ENCODE data around the gene NCAPD2. TPM values are rescaled to one million over a fixed set of nuclear protein-coding genes. Genes with fewer than 3 reads are reported as not detected.

NCAPD2 gene
- total RNA-seq, 1 experiment from 2014 or later = 94.7 TPM

GRCh38 chr12:6541371-6542165 lies 47.7 kb downstream of the NCAPD2 start:
- Mint-ChIP-seq H3K27ac (ENCODE audit: unreplicated experiment) (no peak overlapping the region), H3K27me3 (ENCODE audit: unreplicated experiment) (no peaks in the 10 kb centered on the region), H3K36me3 (ENCODE audit: insufficient read depth, unreplicated experiment) (peaks cover 34% of the 10 kb centered on the region), H3K9me3 (ENCODE audit: low read depth, unreplicated experiment) (no peaks in the 10 kb centered on the region), H3K4me3 (ENCODE audit: low read depth, unreplicated experiment) (no peak overlapping the region), H3K4me1 (ENCODE audit: low read depth, unreplicated experiment) (peaks cover 27% of the 10 kb centered on the region)
- CTCF ChIA-PET = interaction anchor here (0.6 to 1.3 kb wide), 3 partner anchors 9 to 274 kb away, joined by 5 to 7 read pairs (median 7); no protein-coding TSS in a partner anchor
- DNase-seq = no peak
- intact Hi-C loops (cut with micrococcal nuclease; ENCODE audit: unreplicated experiment) = no loop called here
- BruUV-seq (replicated peaks) = no TSS peak
- no peak for TF ChIP-seq CTCF (IDR thresholded peaks at IDR 0.05; ENCODE audit: unreplicated experiment)

GRCh38 chr12:6542209-6543009 lies 48.5 kb downstream of the NCAPD2 start:
- peaks cover 26% of the 10 kb centered on the region for H3K36me3 Mint-ChIP-seq (ENCODE audit: insufficient read depth, unreplicated experiment)
- H3K4me1 Mint-ChIP-seq (ENCODE audit: low read depth, unreplicated experiment) = peaks cover 27% of the 10 kb centered on the region
- peak; percentile 37 for DNase-seq
- TF ChIP-seq CTCF (IDR thresholded peaks at IDR 0.05; ENCODE audit: unreplicated experiment) = no peak
- intact Hi-C loops (cut with micrococcal nuclease; ENCODE audit: unreplicated experiment) = no loop called here
- no peaks in the 10 kb centered on the region for H3K9me3 Mint-ChIP-seq (ENCODE audit: low read depth, unreplicated experiment)
- no TSS peak for BruUV-seq (replicated peaks)
- CTCF ChIA-PET = no interaction called here
- no peaks in the 10 kb centered on the region for H3K27me3 Mint-ChIP-seq (ENCODE audit: unreplicated experiment)
- peak overlapping the region; percentile 62 for H3K27ac Mint-ChIP-seq (ENCODE audit: unreplicated experiment)
- H3K4me3 Mint-ChIP-seq (ENCODE audit: low read depth, unreplicated experiment) = no peak overlapping the region

- peaks cover 19% of the 10 kb centered on the region for H3K4me1 Mint-ChIP-seq (ENCODE audit: low read depth, unreplicated experiment)
- no peaks in the 10 kb centered on the region for H3K27me3 Mint-ChIP-seq (ENCODE audit: unreplicated experiment)
- TF ChIP-seq CTCF (IDR thresholded peaks at IDR 0.05; ENCODE audit: unreplicated experiment) = no peak
- H3K27ac Mint-ChIP-seq (ENCODE audit: unreplicated experiment) = no peak overlapping the region
- no peak for DNase-seq
- H3K36me3 Mint-ChIP-seq (ENCODE audit: insufficient read depth, unreplicated experiment) = no peaks in the 10 kb centered on the region
- intact Hi-C loops (cut with micrococcal nuclease; ENCODE audit: unreplicated experiment) = no loop called here
- CTCF ChIA-PET = interaction anchor here (0.8 kb wide), 1 partner anchor 236 kb away, joined by 5 read pairs; no protein-coding TSS in a partner anchor
- H3K9me3 Mint-ChIP-seq (ENCODE audit: low read depth, unreplicated experiment) = no peaks in the 10 kb centered on the region
- BruUV-seq (replicated peaks) = no TSS peak
- no peak overlapping the region for H3K4me3 Mint-ChIP-seq (ENCODE audit: low read depth, unreplicated experiment)
These were observed 52.1 kb downstream of the NCAPD2 start for GRCh38 chr12:6546016-6546415.

GRCh38 chr12:6547566-6547965 lies 53.7 kb downstream of the NCAPD2 start:
- H3K36me3 Mint-ChIP-seq (ENCODE audit: insufficient read depth, unreplicated experiment) = no peaks in the 10 kb centered on the region

More at GRCh38 chr12:6547566-6547965, 53.7 kb downstream of the NCAPD2 start:
- no peaks in the 10 kb centered on the region for H3K9me3 Mint-ChIP-seq (ENCODE audit: low read depth, unreplicated experiment)
- H3K27me3 Mint-ChIP-seq (ENCODE audit: unreplicated experiment) = no peaks in the 10 kb centered on the region
- intact Hi-C loops (cut with micrococcal nuclease; ENCODE audit: unreplicated experiment) = no loop called here
- DNase-seq = no peak
- H3K4me3 Mint-ChIP-seq (ENCODE audit: low read depth, unreplicated experiment) = no peak overlapping the region
- CTCF ChIA-PET = no interaction called here
- H3K4me1 Mint-ChIP-seq (ENCODE audit: low read depth, unreplicated experiment) = peaks cover 9% of the 10 kb centered on the region
- H3K27ac Mint-ChIP-seq (ENCODE audit: unreplicated experiment) = no peak overlapping the region
- BruUV-seq (replicated peaks) = no TSS peak
- TF ChIP-seq CTCF (IDR thresholded peaks at IDR 0.05; ENCODE audit: unreplicated experiment) = no peak

All from Calu3 (cell line).